NOMO-1 (cell line): Measurements from ENCODE around the gene RREB1.
"Not testable (repeated sequence)": the region's sequence is repeated elsewhere in the genome, so short reads cannot be mapped to it uniquely, and the experiment has no call there.

Experiments
- DNase-seq, 2 experiments: peaks; one replicate each; lab custom pipeline; 2025; ENCODE audit not compliant: unreplicated experiment in 2 of 2; lab: John Stamatoyannopoulos, UW

RREB1 gene

DNA sequence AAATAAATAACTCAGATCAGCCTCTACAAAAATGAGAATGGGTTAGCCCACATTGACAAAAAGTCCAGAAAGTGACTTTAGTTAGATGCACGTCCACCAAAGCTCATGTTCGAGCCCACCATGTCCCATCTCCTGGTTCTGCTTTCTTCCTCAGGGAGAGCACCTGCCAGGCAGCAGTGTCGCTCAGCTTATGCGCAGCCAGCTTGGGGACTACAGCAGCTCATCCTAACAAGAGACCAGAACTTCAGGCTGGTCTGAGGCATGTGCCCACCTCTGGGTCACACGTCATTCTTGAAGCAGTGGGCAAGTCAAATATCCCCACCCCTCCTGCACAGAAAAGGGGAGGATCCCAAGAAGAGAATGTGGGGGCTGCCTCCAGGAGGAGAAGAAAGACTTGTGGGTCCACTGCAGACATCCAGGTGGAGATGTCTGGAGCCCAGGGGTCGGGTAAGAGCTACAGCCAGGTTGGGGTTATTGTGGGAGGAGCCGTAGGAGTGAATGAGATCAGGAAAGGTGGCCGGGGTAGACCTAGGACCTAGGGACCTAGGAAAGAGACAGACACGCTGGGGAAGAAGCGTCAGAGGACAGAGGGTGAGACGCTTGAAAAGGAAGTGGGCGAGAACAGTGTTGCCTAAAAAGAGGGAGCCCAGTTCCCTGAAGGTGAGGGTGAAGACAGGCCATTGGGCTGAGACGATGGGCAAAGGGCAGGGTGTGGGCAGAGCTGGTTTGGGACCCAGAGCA, 152.7 kb downstream of the RREB1 start:
- peak in 1 of 2 experiments; percentile 18 for DNase-seq

DNA sequence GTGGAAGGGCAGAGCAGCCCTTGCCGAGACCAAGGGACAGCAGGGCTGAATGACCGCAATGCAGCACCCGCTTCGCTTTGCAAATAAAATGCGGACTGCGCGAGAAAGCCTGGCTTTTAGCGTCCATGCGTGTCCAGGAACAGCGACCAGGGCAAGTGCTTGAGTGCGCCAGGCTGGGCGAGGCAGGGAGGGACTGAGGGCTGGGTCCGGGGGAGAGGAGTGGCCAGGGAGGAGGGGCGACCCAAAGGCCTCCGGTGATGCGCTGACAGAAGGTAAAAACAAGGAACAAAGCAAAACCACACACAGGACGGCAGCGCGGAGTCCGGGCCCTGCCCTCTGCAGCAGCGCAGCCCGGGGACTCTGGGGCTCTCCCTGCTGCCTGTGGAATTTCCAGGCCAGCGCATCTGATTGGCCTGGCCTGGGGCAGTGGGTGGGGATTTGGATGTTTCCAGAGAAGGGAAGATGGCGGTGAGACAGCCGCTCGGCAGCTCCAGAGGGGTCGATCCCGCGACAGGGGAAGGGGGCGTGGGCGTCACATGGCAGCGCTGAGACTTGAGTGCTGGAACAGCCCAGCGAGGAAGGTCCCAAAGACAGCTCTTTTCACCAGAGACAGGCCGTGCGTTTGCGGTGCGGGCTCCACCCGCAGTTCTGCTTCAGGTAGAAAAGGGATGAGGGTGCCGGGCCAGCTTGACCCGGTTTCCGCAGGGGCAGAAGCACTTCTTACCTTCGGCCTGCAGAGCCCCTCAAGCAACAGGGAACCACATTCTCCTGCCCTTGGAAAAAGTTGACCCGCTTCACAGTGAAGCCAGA, 153.5 kb downstream of the RREB1 start:
- peak; percentile 91 to 95 for DNase-seq

DNA sequence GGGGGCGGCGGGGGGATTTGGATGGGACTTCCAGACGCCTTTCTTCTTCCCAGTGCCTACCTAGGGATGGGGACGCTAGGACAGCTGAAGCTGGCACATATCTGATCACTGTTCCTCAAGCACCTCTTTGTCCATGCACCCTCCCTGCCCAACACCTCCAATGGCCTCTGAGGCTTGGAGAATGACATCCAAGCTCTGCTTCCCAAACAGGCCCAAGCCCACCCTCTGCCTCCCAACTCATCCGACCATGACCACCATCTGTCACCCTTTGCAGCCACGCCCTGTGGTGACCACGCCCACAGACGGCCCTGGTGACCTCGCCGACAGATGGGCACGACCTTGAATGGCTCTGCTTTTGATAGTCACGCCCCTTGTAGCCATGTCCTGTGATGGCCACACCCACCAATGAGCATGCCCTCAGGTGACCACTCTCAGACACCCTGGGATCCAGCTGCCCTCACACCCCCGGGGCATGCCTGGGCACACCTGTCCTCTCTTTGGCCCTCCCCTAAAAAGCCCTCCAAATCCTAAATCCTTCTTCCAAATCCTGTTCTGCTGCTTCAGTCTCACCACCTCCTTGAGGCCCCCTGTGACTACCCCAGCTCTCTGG, 154.2 kb downstream of the RREB1 start:
- no peak for DNase-seq

DNA sequence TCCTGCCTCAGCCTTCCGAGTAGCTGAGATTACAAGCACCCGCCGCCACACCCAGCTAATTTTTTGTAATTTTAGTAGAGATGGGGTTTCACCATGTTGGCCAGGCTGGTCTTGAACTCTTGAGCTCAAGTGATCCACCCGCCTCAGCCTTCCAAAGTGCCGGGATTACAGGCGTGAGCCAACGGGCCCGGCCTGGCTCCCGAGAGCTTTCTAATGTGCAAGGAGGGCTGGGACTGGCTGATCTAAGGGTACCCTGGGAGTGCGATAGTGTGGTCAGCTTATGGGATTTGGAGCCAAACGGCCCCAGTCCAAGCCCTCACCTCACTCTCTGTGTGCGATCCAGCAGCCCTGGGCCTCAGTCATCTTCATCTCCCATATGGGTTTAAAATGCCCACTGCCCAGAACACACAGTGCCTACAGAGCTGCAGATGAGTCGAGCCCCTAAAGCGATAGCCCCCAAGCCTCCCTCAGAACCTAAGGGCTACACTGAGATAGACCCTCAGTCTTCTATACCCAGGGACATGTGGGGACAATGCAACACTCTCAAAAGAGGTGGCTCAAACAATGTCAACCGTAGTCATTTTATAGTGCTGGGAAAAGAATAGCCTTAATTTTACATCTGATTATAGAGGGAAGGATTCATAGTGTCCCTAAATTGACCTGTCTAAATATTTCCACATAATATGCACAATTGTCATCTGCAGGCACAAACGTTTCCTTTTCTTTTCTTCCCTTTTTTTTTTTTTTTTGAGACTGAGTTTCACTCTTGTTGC, 155.2 kb downstream of the RREB1 start:
- DNase-seq: peak; percentile 43 to 70

DNA sequence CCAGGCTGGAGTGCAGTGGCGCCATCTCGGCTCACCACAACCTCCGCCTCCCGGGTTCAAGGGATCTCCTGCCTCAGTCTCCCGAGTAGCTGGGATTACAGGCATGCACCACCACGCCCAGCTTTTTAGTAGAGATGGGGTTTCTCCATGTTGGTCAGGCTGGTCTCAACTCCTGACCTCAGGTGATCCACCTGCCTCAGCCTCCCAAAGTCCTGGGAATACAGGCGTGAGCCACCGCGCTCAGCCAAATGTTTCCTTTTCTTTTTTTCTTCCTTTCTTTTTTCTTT, 155.7 kb downstream of the RREB1 start:
- DNase-seq: not testable (repeated sequence)

DNA sequence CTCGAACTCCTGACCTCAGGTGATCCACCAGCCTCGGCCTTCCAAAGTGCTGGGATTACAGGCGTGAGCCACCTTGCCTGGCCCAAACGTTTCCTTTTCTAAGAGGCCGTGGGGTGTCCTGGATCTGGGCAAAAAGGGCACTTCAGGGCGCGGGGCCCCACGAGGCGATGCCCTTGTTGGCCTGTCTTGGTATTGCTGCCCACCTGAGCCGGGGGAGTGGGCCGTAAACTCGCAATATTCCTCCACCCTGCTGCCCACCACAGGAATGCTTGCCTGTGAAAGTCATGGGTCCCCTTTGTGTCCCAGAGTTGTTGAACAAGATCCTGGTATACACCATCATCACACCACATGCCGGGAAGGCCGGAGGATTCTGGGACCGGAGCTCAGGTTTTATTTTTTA, 156.3 kb downstream of the RREB1 start:
- no peak for DNase-seq

DNA sequence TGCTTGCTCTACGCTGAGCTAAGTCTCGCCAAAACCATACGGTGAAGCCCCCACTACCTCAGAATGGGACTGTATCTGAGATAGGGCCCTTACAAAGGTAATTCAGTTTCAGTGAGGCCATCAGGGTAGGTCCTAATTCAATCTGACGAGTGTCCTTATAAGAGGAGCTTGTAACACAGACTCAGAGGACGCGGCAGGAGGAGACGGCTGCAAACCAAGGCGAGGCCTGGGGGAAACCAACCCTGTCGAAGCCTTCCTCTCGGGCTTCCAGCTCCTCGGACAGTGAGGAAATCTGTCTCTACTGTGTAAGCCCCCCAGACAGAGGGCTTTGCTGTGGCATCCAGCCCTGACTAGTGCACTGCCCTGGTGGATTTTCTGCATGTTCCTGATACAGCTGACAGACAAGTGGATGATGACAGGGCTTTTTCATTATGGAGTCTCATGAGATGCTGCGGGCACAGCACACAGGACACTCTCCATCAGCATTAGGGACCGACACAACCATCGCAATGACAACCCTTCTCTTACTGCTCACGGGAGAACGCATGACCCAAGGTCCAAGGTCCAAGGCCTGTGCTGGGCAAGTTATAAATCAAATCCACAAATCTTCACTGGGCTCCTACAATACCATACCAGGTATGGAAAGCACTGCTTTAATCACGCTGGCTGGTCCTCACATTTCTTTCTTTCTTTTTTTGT, 157.1 kb downstream of the RREB1 start:
- no peak for DNase-seq

DNA sequence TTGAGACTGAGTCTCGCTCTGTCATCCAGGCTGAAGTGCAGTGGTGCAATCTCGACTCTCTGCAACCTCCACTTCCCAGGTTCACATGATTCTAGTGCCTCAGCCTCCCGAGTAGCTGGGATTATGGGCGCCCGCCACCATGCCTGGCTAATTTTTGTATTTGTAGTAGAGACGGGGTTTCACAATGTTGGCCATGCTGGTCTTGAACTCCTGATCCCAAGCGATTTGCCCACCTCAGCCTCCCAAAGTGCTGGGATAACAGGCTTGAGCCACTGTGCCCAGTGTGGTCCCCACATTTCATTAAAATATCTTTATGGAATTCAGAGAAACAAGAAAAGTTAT, 157.6 kb downstream of the RREB1 start:
- not testable (repeated sequence) for DNase-seq

DNA sequence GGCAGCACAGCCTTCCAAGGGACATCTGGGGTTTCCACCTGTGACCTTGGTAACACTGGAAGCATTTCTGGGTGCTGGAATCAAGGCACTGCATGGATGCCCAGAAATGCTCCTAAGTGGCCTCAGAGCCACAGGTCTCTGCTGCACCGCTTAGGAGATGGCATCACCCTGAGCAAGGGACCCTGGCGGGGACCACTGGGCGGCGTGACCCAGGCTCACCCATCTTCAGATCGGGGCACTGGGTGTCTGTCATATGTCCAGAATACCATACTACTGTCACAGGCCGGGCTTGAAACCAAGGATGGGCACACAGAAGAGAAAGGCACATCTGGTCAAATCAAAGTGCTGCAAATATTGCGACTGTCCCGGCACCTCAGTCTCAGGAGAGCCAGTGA, 159.3 kb downstream of the RREB1 start:
- no peak for DNase-seq

DNA sequence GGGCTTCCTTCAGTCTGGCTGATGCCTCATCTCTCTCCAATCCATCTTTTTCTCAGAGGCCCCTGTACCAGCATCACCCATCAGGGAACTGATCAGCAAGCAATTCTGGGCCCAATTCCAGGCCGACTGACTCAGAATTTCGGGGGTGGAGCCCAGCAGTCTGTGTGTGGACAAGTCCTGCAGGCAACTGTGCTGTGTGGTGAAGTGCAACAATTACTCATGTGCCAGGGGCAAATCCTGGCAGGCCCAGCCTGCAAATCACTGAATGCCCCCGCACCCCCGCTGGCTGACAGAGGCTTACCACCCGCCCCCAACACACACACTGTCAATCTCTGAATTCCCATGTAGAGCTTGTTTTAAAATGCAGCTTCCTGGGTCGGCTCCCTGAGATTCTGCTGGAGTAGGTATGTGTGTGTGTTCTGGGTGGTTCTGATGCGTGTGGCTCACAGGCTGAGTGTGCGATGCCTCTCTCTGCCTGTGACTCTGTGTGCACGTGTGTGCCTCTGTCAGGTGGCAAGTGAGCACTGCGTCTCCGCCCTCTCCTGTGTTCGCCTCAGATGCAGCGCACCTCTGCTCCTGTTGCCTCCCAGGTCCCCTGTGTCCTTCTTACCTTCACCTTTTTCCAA, 159.8 kb downstream of the RREB1 start:
- no peak for DNase-seq

DNA sequence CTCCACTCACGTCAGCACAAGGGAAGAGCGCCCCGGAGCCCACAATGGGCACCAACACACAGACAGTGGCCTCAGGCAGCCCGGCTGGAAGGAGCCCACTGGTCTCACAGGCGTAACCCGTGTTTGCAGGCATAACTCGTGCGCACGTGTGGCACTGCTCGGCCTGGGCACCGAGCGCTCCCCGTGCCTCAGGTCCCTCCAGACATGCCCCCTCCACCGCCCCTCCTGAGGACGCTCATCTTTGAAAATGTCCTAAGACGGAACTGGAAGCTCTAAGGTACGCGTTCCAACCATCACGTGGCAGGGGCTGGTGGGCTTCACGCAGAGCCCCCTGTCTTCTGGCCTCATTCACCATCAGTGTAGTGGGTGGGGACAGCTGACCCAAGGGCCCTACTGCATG, 160.6 kb downstream of the RREB1 start:
- no peak for DNase-seq

DNA sequence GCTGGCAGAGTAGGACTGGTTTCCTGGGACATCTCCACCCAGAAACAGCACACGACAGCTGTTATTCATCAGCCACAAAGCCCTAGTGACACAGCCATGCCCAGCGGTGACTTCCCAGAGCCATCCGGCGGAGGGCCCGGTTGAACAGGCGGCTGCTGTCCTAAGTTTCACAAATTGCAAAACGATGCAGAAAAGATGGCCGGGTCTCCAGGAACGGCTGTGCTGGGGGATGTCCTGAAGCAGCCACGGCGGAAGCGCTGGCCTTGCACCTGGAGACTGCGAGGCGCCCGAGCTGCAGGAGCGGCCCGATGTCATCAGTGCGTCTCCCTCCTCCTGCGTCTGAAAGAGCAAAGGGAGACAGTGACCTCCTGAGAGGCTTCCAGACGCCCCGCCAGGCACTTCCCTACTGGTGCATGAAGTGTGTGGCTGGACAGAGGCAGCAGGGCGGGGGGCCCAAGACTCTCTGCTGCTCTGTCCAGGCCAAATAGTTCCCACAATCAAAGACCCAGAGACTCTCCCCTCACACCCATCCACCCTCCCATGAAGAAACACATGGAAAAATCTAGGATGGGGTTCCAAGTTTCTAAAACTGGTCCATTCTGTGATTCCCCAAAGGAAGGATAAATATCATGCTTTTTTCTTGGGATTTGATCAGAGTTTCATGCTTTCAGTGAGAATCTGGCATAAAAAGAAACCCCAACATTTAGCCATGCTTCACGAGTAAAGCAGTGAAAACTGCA, 161.2 kb downstream of the RREB1 start:
- DNase-seq: no peak

DNA sequence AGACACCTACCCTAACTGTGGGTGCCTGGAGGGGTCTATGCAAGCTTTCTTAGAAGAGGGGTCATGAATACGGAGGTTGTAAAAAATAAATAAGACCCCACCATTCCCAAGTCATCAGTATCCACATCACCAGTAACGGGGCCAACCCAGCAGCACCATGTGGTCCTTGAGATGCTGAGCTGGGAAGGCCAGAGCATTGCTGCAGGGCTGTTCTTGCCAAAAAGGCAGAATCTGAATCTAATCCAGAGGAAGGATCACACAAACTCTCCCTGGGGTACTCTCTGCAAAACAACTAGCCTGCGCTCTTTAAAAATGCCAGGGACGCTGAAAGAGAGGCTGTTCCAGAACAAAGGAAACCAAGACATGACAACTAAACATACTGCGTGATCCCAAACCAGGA, 162.1 kb downstream of the RREB1 start:
- DNase-seq: no peak

DNA sequence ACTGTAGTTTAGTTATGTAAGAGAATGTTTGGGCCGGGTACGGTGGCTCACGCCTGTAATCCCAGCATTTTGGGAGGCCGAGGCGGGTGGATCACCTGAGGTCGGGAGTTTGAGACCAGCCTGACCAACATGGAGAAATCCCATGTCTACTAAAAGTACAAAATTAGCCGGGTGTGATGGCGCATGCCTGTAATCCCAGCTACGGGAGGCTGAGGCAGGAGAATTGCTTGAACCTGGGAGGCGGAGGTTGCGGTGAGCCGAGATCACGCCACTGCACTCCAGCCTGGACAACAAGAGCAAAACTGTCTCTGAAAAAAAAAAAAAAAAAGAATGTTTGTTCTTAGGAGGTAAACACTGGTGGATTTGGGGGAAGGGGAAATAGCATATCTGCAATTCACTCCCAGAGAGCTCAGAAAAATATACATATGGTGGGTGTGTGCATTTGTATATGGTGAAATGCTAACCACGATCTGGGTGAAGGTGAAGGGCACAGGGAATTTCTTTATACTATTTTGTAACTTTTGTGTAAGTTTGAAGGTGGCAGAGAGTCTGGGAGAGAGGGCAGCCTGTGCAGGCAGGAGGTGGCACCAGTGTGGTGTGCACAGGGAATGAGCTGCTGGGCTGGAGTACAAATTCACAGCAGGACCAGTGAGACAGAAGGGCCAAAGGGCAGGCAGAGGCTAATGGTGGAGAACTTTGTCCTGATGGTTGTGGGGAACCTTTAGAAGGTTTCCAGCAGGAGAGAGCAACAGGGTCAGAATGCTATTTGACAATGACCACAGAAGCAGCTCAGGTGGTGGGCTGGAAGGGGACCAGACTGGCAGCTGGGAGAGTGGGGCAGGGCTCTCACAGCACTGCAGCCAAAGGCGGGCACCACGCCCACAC, 162.8 kb downstream of the RREB1 start:
- no peak for DNase-seq

DNA sequence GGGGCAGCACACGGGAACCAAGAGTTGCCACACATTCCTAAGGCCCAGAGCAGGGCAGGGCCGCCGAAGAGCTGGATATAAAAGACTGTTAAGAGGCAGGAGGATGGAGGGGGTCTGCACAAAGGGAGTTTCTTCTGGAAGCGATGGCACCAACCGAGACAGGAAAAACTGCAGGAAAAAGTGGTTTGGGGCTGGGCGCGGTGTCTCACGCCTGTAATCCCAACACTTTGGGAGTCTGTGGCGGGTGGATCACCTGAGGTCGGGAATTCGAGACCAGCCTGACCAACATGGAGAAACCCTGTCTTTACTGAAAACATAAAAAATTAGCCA, 163.4 kb downstream of the RREB1 start:
- no peak for DNase-seq

DNA sequence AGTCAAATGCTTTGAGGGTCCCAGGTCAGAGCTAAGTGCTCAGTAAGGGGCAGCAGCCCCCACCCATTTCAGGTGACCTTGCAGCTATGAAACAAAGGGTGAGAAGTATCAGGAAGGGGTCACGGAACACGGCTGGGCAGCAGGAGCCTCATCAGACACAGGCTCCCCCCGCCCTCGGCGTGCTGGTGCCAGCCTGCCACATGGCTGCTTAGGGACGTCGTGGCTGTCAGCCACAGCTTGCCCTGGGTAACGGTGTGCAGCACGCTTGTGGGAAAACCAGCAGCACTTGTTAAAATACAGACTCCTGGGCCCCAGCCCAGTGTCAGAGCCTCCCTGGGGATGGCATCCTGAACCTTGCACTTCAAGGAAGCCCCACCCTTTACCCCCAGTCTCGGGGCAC, 165.9 kb downstream of the RREB1 start:
- DNase-seq: no peak

DNA sequence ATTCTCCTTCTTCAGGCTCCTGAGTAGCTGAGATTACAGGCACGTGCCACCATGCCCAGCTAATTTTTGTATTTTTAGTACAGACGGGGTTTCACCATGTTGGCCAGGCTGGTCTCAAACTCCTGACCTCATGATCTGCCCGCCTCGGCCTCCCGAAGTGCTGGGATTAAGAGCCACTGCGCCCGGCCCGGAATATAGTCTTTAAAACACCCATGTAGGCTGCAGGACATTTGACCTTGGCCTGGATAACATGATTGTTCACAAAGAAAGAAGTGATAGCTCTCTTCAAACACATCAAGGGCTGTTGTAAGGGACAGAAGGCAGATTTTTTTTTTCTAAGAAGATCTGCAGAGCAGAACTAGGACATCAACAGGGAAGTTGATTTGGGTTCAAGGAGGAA, 166.8 kb downstream of the RREB1 start:
- DNase-seq: not testable (repeated sequence)

DNA sequence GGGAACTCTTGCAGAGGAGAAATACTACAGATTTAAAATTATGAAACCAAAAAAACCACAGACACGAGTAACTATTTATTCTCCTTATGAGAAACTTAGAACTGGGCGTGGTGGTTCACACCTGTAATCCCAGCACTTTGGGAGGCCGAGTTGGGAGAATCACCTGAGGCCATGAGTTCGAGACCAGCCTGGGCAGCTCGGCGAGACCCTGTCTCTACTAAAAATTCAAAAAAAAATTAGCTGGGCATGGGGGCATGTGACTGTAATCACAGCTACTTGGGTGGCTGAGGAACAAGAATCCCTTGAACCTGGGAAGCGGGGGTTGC, 168.4 kb downstream of the RREB1 start:
- no peak for DNase-seq
